Epidermal melanocyte (primary cell): ENCODE data around the gene TRPM2.

Source experiments
- DNase-seq: peaks from one replicate; pipeline ENCODE4 v3.0.0; 2011; ENCODE audit warnings: low spot score; ENCODE audit not compliant: insufficient read length

TRPM2 gene

DNA sequence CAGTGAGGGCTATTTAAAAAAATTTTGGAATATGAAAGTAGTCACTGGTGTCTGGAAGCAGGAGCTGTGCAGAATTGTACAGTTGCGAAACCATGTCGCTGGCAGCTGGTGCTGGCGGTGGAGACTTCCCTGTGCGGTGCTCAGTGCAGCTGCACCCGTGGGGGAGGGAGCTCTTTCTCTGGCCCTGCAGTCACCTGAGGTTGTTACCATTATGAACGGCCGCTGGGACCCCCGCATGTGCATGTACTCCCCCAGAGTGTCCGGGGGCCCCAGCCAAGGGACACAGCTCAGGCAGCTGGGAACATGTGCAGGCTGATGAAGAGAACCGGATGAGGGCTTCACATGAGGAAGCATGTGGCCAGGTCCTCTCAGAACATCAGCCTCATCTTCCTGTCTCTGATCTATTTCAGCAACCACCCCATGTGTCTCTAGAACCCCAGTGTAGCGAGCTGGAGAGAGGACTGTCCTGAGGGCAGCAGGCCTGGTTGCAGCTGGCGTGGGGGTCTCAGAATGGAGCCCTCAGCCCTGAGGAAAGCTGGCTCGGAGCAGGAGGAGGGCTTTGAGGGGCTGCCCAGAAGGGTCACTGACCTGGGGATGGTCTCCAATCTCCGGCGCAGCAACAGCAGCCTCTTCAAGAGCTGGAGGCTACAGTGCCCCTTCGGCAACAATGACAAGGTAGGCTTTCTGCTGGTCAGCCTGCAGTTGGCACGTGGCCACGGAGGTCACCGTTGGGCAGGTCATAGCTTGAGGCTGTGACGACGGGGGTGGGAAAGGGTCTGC, at the start of gene TRPM2:
Gene TRPM2 (plus strand): TSS at position 431 of the 780 bp plus-strand sequence. CDS start 80 bp downstream, at position 511.
- DNase-seq: no peak

DNA sequence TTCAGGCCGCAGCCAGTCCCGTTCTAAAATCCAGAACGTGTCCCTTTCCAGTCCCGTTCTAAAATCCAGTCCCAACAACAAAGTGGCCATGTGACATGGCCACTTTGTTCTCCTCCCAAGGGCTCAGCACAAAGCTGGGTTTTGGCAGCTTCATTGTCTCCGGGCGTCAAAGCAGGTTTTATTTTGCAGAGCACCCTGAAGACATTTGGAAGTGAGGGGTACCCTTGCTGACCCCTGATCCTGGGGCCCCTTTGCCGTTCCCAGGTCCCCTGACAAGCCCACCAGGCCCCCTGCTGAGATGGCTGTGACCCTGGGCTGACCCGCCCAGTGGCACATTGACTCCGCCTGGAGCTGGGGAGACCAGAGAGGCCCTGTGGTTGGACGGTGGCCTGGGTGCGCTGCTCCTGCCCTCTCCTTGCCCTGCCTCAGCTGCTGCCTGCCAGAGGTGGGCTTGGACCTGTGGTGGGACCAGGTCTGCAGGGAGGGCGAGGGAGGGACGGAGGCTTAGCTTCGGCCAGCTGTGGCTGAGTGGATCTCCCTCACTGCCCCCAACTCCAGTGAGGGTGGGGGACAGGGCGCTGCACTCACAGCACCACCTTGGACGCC, 49.3 kb upstream of the TRPM2 start:
- no peak for DNase-seq

DNA sequence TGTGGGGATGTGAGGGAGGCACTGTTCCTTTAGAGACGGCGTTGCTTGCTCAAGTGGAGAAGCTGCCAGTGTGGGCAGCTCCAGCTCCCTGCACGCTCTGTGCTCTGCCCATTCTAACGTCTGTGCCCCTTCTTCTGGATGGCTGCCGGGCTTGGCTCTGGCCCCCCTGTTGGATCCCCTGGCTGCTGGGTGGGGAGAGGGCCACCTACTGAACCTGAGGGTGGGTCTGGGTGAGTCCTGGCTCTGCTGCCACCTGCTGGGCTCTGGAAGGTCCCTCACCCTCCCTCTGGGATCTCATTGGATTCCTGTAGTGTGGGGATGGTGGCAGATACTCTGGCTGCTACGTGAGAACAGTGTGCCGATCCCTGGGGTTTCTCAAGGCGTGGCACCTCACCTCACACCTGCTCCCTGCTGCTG, 48.5 kb upstream of the TRPM2 start:
- peak; percentile 75 for DNase-seq

DNA sequence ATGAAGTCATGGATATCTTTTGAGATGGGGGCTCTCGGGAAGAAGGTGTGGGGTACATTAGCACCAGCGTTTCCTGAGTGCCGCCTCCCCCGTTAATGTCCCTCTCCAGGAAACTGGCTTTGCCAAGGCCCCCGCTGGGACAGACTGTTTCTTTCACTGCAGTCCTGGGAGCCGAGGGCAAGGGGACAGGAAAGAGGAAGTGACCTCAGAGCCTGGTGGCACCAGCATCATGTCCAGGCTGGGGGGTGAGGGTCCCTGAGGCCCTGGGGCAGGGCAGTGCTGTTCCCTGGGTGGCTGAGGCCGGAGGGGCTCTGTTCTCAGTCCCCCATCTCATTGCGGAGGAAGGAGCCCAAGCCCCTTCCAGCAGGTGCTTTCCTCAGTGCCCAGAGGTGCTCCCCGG, 47.7 kb upstream of the TRPM2 start:
- no peak for DNase-seq

GRCh38 chr21:44306936-44307704, 46.3 kb upstream of the TRPM2 start:
- no peak for DNase-seq

DNA sequence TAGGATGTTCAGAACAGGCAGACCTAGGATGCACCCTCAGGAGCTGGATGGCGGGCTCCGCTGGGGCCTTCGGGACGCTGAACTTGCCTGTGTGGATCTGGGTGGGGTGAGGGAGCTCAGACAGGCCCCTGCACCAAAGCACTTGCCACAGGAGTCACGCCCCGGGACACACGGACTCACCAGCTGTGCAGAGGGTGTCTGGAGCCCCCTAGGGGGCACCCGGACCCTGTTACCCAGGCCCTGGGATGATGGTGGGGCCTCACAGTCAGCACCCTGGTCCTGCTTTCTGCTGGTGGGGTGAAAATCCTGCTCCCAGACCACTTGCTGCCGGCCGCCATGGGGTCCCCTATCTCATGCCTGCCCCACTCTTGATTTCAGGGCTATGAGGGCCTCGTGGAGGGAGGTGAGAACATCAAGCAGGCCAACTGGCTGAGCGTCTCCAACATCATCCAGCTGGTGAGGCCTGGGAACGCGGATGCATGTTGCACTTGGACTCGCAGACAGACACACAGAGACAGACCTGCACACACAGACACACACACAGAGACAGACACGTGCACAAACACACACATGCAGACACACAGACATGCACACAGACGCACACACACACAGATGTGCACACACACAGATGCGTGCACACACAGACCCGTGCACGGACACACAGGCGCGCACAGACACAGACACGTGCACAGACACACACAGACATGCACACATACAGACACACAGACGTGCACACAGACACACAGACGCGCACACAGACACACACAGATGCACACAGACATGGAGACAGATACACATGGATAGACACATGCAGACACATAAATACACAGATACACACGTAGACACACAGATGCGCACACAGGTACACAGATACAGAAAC, 42.6 kb upstream of the TRPM2 start:
- no peak for DNase-seq

DNA sequence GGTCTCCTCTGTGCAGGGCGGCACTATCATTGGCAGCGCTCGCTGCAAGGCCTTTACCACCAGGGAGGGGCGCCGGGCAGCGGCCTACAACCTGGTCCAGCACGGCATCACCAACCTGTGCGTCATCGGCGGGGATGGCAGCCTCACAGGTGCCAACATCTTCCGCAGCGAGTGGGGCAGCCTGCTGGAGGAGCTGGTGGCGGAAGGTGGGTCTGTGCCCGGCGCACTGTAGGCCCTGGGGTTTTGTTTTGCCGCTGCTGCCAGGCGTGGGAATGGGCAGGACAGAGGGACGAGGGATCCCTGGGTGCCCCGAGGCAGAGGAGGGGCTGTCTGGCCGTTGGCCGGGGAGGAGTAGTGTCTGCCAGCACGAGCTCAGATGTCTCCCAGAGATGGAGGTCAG, 41.3 kb upstream of the TRPM2 start:
- DNase-seq: no peak

DNA sequence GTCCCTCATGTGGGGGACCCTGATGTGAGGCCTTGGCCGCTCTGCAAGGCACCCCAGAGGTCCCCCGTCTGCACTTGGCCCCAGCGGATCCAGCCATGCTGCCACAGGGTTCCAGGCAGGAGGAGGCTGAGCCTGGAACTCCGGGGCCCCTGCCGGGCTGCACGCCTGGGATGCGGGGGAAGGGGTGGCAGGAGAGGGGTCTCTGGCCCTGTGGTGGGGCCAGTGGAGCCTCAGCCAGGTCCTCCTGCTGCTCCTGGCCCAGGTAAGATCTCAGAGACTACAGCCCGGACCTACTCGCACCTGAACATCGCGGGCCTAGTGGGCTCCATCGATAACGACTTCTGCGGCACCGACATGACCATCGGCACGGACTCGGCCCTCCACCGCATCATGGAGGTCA, 40.7 kb upstream of the TRPM2 start:
- no peak for DNase-seq

GRCh38 chr21:44313451-44313850, 40.0 kb upstream of the TRPM2 start:
- no peak for DNase-seq

GRCh38 chr21:44314128-44314527, 39.3 kb upstream of the TRPM2 start:
- DNase-seq: no peak

DNA sequence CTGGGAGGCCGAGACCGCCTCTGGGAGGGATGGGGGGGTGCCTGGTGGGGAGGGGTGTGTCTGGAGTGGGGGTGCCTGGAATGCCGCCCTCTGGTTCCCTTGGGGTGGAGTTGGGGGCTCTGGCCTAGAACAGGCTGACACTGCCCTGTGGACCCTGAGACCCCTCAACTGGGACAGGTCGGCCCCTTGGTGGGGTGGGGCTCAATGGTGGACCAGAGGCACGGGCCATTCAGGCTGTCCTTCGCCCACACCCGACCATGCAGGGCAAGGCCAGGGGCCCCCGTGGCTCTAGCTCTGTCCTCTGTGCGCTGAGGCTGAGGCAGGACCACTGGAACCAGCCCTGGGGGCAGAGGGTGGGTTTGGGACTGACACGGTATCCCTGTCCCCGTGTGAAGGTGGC, 38.9 kb upstream of the TRPM2 start:
- DNase-seq: no peak

DNA sequence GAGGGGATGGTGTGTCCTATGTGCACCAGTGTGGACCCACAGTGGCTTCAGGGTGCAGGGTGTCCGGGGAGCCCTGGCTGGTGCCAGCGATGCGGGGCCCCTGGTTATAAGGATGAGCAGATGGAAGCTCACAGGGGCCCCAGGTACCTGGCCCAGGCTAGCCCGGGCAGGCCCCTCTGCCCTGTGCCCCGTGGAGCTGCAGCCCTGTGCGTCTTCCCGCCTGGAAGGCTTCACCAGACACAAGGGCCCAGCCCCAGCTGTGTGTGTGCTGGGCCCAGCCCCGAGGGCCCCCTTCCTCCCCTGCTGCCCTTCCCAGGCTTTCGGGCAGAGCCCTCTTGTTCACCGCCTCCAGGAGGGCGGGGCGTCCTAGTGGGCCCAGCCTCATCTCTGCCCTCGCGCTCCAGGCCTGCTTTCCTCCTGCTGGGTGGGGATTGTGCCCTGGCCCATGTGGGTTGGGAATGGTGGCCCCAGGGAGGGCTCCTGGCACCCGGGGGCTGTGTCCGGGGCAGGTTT, 37.7 kb upstream of the TRPM2 start:
- no peak for DNase-seq

DNA sequence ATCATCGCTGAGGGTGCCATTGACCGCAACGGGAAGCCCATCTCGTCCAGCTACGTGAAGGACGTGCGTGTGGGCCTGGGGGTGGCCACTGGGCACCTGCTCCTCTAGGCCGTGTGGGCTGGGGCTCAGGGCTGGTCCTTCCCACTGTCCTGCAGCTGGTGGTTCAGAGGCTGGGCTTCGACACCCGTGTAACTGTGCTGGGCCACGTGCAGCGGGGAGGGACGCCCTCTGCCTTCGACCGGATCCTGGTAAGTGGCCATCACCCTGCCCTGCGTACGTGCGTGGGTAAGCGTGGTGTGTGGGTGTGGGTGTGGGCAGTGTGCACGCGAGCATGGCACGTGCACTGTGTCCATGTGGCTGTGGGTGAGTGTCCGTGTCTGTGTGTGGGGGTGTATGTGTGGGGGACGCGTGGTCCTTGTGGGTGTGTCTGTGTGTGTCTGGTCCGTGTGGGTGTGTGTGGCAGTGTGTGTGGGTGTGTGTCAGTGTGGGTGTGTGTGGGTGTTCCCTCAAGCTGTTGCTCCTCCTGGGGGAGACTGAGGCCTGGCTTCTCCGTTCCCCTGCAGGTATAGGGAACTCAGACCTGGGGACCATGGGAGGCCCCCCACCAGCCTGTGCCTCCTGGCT, 37.0 kb upstream of the TRPM2 start:
- no peak for DNase-seq

GRCh38 chr21:44317241-44317782, 36.1 kb upstream of the TRPM2 start:
- DNase-seq: no peak

- no peak for DNase-seq
These were observed 35.5 kb upstream of the TRPM2 start for GRCh38 chr21:44317871-44318270.

- DNase-seq: no peak
These were observed 34.7 kb upstream of the TRPM2 start for GRCh38 chr21:44318489-44319285.

GRCh38 chr21:44319407-44320065, 33.9 kb upstream of the TRPM2 start:
- DNase-seq: no peak

GRCh38 chr21:44320847-44321246, 32.6 kb upstream of the TRPM2 start:
- DNase-seq: no peak

- DNase-seq: no peak
These were observed 31.5 kb upstream of the TRPM2 start for GRCh38 chr21:44321846-44322450.
